Omental fat pad (tissue), 4 donors: ENCODE data around the gene GNPTG. TPM values are rescaled to one million over a fixed set of nuclear protein-coding genes. Genes with fewer than 3 reads are reported as not detected.

Experiments
- ATAC-seq: fragments of 150-250 bp; one replicate; pipeline ENCODE4 v1.9.1; 2016; ENCODE audit warnings: mild to moderate bottlenecking, moderate library complexity; ENCODE audit not compliant: low FRiP score
- DNase-seq: peaks from one replicate; pipeline ENCODE4 v3.0.0-alpha.2; 2019; ENCODE audit warnings: low spot score
- total RNA-seq, 4 donors: library from RNA; depleted of rRNA; stranded (reverse); fragments of >200 nt; gene quantifications; one replicate each; pipeline ENCODE4 v1.1.0, GENCODE V29; 2016
- TF ChIP-seq, protein P1 (sequence below), 3 donors: fragments of 450-650 bp; IDR thresholded peaks; one replicate each; pipeline ENCODE4 v1.5.1; 2016 to 2017; ENCODE audit warnings: antibody characterized with exemption in 3 of 3, mild to moderate bottlenecking in 3 of 3, moderate library complexity in 2 of 3

GNPTG gene
- total RNA-seq, 4 donors from 2014 or later = 48.3 to 77.1 (median 65.8) TPM

DNA sequence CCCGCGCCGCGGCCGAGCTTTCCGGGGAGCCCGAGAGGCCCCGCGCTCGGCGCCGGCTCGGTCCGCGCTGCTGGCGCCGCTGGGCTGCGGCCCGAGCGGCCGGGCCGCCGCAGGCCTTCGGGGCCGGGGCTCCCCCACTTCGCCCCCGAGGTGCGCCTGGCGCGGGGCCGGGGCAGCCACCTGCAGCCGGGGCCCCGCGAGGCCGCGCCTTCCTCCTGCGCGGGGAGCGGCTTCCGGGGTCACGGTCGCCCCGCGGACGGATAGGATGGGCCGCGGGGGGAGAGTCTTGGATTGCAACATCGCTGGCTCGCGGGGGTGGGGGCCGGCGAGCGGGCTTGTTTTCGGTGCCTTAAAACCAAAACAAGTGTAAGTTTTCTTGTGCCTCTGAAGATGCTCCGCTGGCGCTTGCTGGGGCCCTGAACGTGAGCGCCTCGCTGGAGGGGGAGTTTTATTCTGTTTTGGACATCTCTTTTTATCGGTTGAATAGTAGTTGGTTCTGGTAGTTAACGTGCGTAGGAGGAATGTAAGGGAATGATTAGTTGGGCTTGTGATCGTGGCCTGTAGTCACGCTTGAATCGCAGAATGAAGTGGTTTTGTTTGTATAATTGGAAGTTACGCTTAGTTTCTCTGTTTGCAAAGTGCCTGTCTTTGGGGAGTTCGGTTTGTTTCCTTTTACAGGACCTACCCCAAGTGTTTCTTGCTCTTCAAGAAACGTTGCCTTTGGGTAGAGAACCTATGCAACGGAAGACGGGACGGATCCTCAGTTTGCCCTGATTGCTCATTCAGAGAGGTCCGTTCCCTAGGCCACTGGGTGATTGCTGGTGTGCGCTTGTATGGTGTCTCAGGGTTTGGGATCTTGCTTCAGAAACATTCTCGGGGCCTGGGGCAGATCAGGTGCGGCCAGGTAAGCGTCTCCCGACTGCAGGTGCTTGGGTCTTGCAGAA, 41.6 kb upstream of the GNPTG start:
- TF ChIP-seq, protein P1, sequence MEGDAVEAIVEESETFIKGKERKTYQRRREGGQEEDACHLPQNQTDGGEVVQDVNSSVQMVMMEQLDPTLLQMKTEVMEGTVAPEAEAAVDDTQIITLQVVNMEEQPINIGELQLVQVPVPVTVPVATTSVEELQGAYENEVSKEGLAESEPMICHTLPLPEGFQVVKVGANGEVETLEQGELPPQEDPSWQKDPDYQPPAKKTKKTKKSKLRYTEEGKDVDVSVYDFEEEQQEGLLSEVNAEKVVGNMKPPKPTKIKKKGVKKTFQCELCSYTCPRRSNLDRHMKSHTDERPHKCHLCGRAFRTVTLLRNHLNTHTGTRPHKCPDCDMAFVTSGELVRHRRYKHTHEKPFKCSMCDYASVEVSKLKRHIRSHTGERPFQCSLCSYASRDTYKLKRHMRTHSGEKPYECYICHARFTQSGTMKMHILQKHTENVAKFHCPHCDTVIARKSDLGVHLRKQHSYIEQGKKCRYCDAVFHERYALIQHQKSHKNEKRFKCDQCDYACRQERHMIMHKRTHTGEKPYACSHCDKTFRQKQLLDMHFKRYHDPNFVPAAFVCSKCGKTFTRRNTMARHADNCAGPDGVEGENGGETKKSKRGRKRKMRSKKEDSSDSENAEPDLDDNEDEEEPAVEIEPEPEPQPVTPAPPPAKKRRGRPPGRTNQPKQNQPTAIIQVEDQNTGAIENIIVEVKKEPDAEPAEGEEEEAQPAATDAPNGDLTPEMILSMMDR (IDR thresholded peaks at IDR 0.05) = no peak
- ATAC-seq = peak; percentile 27
- DNase-seq = peak; percentile 56

DNA sequence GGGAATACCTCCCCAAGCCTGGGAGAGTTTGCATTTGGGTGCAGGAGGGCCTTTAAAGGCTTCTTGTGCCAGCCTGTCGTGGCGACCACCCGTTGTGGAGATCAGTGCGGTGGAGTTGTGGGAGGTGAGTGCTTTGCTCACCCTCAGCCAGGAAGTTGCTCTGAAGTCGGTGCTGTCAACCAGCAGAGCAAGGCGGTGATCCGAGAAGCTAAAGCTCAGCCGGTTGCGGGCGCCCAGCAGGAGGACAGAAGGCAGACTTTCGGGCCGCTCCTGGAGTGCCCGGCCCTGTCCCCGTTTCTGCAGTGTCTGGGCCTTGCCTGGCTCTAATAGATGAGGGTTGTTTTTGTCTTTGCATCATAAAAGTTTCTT, 40.9 kb upstream of the GNPTG start:
- ATAC-seq = no peak
- DNase-seq = no peak
- TF ChIP-seq, protein P1 (IDR thresholded peaks at IDR 0.05) = no peak

DNA sequence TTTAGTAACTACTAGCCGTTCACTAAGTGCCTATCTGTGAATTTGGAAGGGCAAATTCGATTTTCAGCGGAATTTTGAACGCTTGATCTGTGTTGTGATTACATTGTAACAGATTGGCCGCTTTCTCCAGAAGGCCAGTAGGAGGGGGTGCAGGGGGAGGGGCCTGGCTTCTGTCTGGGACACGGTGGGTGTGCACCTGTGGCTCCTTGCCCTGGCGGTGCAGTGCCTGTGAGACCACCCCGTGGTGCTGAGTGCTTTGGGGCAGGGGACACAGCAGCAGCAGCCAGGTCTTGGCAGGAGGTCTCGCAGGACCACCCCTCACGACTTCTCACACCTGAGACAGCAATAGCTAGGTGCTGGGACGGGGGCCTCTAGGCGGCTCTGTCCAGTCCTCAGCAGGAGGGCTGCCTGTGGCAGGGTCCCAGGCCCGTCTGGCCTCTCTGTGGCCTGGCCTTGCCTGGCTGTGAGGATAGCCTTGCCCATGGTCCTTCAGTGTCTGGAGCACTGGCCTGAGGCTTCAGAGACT, 40.5 kb upstream of the GNPTG start:
- DNase-seq (no peak), ATAC-seq (no peak)
- TF ChIP-seq, protein P1 (IDR thresholded peaks at IDR 0.05) = no peak

DNA sequence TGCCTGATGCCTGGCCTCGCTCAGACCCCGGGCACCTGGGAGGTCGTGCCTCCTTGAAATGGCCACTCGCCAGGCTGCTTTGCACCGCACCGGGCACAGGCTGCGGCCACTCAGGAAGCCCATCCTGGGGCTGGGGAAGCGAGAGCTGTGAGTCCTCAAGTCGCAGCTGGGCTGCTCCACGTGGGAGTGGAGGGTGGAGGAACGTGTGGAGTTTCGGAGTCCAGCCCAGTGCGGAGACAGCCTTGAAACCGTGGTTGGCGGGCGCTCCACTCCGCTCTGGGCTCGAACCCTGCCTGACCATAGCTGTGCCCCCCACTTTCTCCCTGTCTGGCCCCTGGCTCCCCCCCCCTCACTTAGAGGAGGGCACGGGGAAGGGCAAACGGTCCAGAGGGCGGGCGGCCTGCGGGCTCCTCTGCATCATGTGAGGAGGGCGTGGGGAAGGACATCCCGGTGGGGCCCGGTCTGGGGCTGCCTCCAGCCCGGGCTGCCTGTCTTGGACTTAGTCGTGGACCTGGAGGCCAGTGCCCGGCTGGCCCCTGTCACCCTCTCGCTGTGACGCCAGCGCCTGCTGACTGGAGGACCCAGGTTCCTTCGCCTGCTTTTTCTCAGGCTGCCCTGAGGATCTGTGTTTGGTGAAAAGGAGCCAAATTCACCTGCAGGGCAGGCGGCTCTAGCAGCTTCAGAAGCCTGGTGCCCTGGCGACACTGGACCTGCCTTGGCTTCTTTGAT, 39.8 kb upstream of the GNPTG start:
- ATAC-seq (no peak), DNase-seq (no peak)
- TF ChIP-seq, protein P1 (IDR thresholded peaks at IDR 0.05) = no peak

DNA sequence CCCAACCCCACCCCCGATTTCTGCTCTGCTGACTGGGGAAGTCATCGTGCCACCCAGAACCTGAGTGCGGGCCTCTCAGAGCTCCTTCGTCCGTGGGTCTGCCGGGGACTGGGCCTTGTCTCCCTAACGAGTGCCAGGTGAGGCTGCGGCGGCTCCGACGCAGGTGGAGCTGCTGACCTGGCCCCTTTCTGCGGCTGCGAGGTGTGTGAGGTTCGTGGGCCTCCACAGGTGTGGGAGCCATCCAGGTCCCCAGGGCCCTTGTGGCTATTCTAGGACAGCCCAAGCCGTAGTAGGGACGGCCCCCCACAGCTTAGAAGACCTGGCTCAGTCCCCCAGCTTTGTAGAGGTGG, 39.3 kb upstream of the GNPTG start:
- TF ChIP-seq, protein P1 (IDR thresholded peaks at IDR 0.05) = no peak
- ATAC-seq (no peak), DNase-seq (no peak)

DNA sequence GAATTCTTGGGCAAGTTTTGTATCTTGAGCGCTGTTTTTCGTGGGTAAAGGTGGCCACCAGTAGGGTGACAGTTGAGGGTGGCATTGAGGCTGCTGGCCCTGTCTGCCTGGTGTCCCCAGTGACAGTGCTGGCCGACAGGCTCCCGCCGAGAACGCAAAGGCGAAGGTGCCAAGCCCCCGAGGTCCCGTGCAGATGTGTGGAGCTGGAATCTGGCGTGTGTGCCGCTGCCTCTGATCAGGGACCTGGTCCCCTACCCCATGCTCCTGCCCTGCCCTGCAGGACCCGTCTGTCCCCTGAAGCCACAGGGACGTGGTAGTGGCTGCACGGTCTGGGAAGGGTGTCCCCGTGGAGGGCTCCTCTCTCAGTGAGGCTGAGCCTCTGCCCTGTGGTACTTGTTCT, 38.8 kb upstream of the GNPTG start:
- TF ChIP-seq, protein P1 (IDR thresholded peaks at IDR 0.05) = no peak
- no peak for ATAC-seq
- no peak for DNase-seq
